CD14-positive monocyte (primary cell): ENCODE data around the gene ADAM8. TPM values are rescaled to one million over a fixed set of nuclear protein-coding genes. Genes with fewer than 3 reads are reported as not detected.

ENCODE experiments used
- DNase-seq, 3 donors: peaks; one replicate each; pipeline ENCODE4 v3.0.0-alpha.2; 2011 to 2022
- H2AFZ ChIP-seq: 2 replicates; pipeline ENCODE4 v1.6.0; 2012; ENCODE audit warnings: mild to moderate bottlenecking, low read depth, low read length, inconsistent platforms; ENCODE audit not compliant: insufficient read depth, poor library complexity, severe bottlenecking
- H3K27ac ChIP-seq, 2 donors: 1 replicate in 1 of 2; 2 replicates in 1 of 2; pipeline ENCODE4 v1.5.1; 2012 to 2013; ENCODE audit warnings: low read length in 2 of 2, control low read depth in 1 of 2, inconsistent platforms in 1 of 2, low read depth in 1 of 2, mild to moderate bottlenecking in 1 of 2
- H3K27me3 ChIP-seq, 2 donors: one replicate each; pipeline versions ENCODE4 v1.6.0 to v1.6.1; 2011 to 2013; ENCODE audit warnings: low read length in 2 of 2; ENCODE audit not compliant: control insufficient read depth in 2 of 2, insufficient read depth in 2 of 2
- H3K36me3 ChIP-seq, 2 donors: replicated peaks in 1 of 2; 1 replicate in 1 of 2; 2 replicates in 1 of 2; pipeline versions ENCODE4 v1.5.1 to v1.6.1; 2012 to 2013; ENCODE audit warnings: low read length in 2 of 2, control low read depth in 1 of 2, inconsistent platforms in 1 of 2, mild to moderate bottlenecking in 1 of 2; ENCODE audit not compliant: insufficient read depth in 2 of 2, control insufficient read depth in 1 of 2
- H3K4me1 ChIP-seq, 2 donors: 1 replicate in 1 of 2; 2 replicates in 1 of 2; pipeline versions ENCODE4 v1.5.1 to v1.6.1; 2012 to 2013; ENCODE audit warnings: low read length in 2 of 2, control low read depth in 1 of 2, inconsistent platforms in 1 of 2, mild to moderate bottlenecking in 1 of 2, moderate library complexity in 1 of 2; ENCODE audit not compliant: insufficient read depth in 2 of 2, control insufficient read depth in 1 of 2
- H3K4me2 ChIP-seq: replicated peaks from 2 replicates; pipeline ENCODE3; 2012; ENCODE audit warnings: low read length, moderate library complexity, mild to moderate bottlenecking; ENCODE audit not compliant: poor library complexity, severe bottlenecking; ENCODE audit errors: extremely low read depth
- H3K4me3 ChIP-seq, 3 experiments: fragments of 200-600 bp in 1 of 3; sonication (generic) in 1 of 3; replicated peaks in 1 of 3; 1 replicate in 2 of 3; 2 replicates in 1 of 3; pipeline ENCODE4 v1.5.1; 2011 to 2013; ENCODE audit warnings: low read length in 3 of 3, mild to moderate bottlenecking in 3 of 3, control low read depth in 2 of 3, low read depth in 2 of 3, inconsistent platforms in 1 of 3, moderate library complexity in 1 of 3
- H3K79me2 ChIP-seq: 2 replicates; pipeline ENCODE4 v1.6.0; 2012; ENCODE audit warnings: mild to moderate bottlenecking, control low read depth, inconsistent platforms, low read length, moderate library complexity; ENCODE audit not compliant: insufficient read depth
- H3K9ac ChIP-seq: 2 replicates; pipeline ENCODE4 v1.6.0; 2017; ENCODE audit warnings: low read length, mild to moderate bottlenecking; ENCODE audit not compliant: insufficient read depth, poor library complexity, severe bottlenecking
- H3K9me3 ChIP-seq, 2 donors: replicated peaks in 1 of 2; 1 replicate in 1 of 2; 2 replicates in 1 of 2; pipeline versions ENCODE4 v1.5.1 to v1.6.1; 2012 to 2013; ENCODE audit warnings: low read length in 2 of 2, control low read depth in 1 of 2; ENCODE audit not compliant: control insufficient read depth in 1 of 2, insufficient read depth in 1 of 2
- H4K20me1 ChIP-seq: 2 replicates; pipeline ENCODE4 v1.6.0; 2012; ENCODE audit warnings: mild to moderate bottlenecking, low read length, control low read depth, moderate library complexity; ENCODE audit not compliant: insufficient read depth
- H3K27ac Mint-ChIP-seq, 7 donors: one replicate each; pipeline ENCODE4 v1.8.0; 2020; ENCODE audit warnings: mild to moderate bottlenecking in 7 of 7, mixed read lengths in 7 of 7, moderate library complexity in 6 of 7, inconsistent platforms in 2 of 7
- H3K27me3 Mint-ChIP-seq, 3 donors: one replicate each; pipeline ENCODE4 v1.8.0; 2021 to 2022; ENCODE audit warnings: low read depth in 3 of 3, mild to moderate bottlenecking in 3 of 3, mixed read lengths in 3 of 3, moderate library complexity in 3 of 3, inconsistent platforms in 1 of 3
- H3K36me3 Mint-ChIP-seq, 2 donors: one replicate each; pipeline ENCODE4 v1.8.0; 2020; ENCODE audit warnings: mixed read lengths in 2 of 2, inconsistent platforms in 1 of 2, mild to moderate bottlenecking in 1 of 2
- H3K4me1 Mint-ChIP-seq: one replicate; pipeline ENCODE4 v1.8.0; 2020; ENCODE audit warnings: mild to moderate bottlenecking, mixed read lengths
- H3K4me3 Mint-ChIP-seq, 2 donors: one replicate each; pipeline ENCODE4 v1.8.0; 2020; ENCODE audit warnings: mild to moderate bottlenecking in 2 of 2, mixed read lengths in 2 of 2, moderate library complexity in 1 of 2
- H3K9me3 Mint-ChIP-seq, 7 donors: one replicate each; pipeline ENCODE4 v1.8.0; 2020 to 2022; ENCODE audit warnings: mixed read lengths in 7 of 7, mild to moderate bottlenecking in 6 of 7, moderate library complexity in 6 of 7, inconsistent platforms in 2 of 7
- CTCF ChIP-seq: fragments of 200-600 bp; IDR thresholded peaks from one replicate; pipeline ENCODE4 v1.8.0; 2022; ENCODE audit warnings: antibody characterized with exemption, mild to moderate bottlenecking
- WGBS: methylation state at CpG from one replicate; pipeline ENCODE4 v1.1.5; 2013; ENCODE audit warnings: missing lambda C conversion rate; ENCODE audit not compliant: insufficient coverage; 5-methylcytosine and 5-hydroxymethylcytosine counted together
- intact Hi-C, 2 donors: fragments of 100-400 bp; cut with micrococcal nuclease; formaldehyde crosslinking; loops; one replicate each; pipeline versions ENCODE4 v1.15.0 to v1.15.1; 2023
- polyA plus RNA-seq, 3 donors: library from polyadenylated mRNA; depleted of rRNA in 1 of 3; unstranded in 2 of 3; stranded (reverse) in 1 of 3; fragments of 300-500 nt in 2 of 3; fragments of >200 nt in 1 of 3; fragmentation: Illumina TruSeq in 2 of 3; gene quantifications; 1 replicate in 2 of 3; 2 replicates in 1 of 3; pipeline ENCODE4 v1.2.3, GENCODE V29; 2012 to 2021

Gene ADAM8
- polyA plus RNA-seq, 3 donors = 32.7 to 228 (median 72.8) TPM

GRCh38 chr10:133292919-133293809 is 16.5 kb upstream of the ADAM8 start:
- DNase-seq = peak; percentile 96 to 99 (median 96)
- H3K36me3 Mint-ChIP-seq = peaks cover 71 to 80% of the 10 kb centered on the region in 2 donors
- H3K4me1 Mint-ChIP-seq = peaks cover 25% of the 10 kb centered on the region
- intact Hi-C loops = loop anchor here (2.0 to 5.0 kb wide), 2 partner anchors 14 to 36 kb away; no protein-coding TSS in a partner anchor
- peak overlapping the region in 1 of 2 donors; percentile 21 for H3K4me3 Mint-ChIP-seq
- H3K27ac Mint-ChIP-seq = peak overlapping the region; percentile 90 to 96 (median 95)
- no peaks in the 10 kb centered on the region for H3K79me2 ChIP-seq
- H3K9me3 ChIP-seq = no peaks in the 10 kb centered on the region
- H3K9ac ChIP-seq = peak overlapping the region; percentile 75
- no peaks in the 10 kb centered on the region for H3K27me3 ChIP-seq
- H4K20me1 ChIP-seq = no peaks in the 10 kb centered on the region
- H3K36me3 ChIP-seq = peaks cover 74 to 76% of the 10 kb centered on the region in 2 donors
- no peak for TF ChIP-seq CTCF
- H3K27me3 Mint-ChIP-seq = peaks cover 0 to 4% (median 0%) of the 10 kb centered on the region in 3 donors
- H3K9me3 Mint-ChIP-seq = no peaks in the 10 kb centered on the region
- WGBS = 73% methylated on average over 30 of the region's 38 CpGs
- H3K4me2 ChIP-seq = peak overlapping the region; percentile 26
- H3K27ac ChIP-seq = peak overlapping the region; percentile 84 to 95
- H3K4me3 ChIP-seq = peak overlapping the region in 1 of 3 experiments; percentile 30
- H3K4me1 ChIP-seq = peaks cover 25 to 33% of the 10 kb centered on the region in 2 donors
- H2AFZ ChIP-seq = no peak overlapping the region

- no peak overlapping the region for H2AFZ ChIP-seq
- TF ChIP-seq CTCF = no peak
- no peaks in the 10 kb centered on the region for H3K79me2 ChIP-seq
- Mint-ChIP-seq H3K4me1 (peaks cover 24% of the 10 kb centered on the region), H3K27ac (peak overlapping the region in 3 of 7 donors; percentile 26 to 60 (median 47)), H3K9me3 (no peaks in the 10 kb centered on the region), H3K36me3 (peaks cover 70 to 80% of the 10 kb centered on the region in 2 donors), H3K4me3 (no peak overlapping the region), H3K27me3 (peaks cover 0 to 4% (median 0%) of the 10 kb centered on the region in 3 donors)
- no peak for DNase-seq
- H3K9me3 ChIP-seq = no peaks in the 10 kb centered on the region
- H4K20me1 ChIP-seq = peaks cover 13% of the 10 kb centered on the region
- H3K9ac ChIP-seq = no peak overlapping the region
- 96% methylated on average over 23 of the region's 24 CpGs for WGBS
- intact Hi-C loops = loop anchor here in 1 of 2 donors (5.0 kb wide), 1 partner anchor 32 kb away; no protein-coding TSS in a partner anchor
- H3K4me2 ChIP-seq = no peak overlapping the region
- no peak overlapping the region for H3K4me3 ChIP-seq
- H3K27me3 ChIP-seq = no peaks in the 10 kb centered on the region
- H3K27ac ChIP-seq = peak overlapping the region in 1 of 2 donors; percentile 41
- peaks cover 24 to 26% of the 10 kb centered on the region in 2 donors for H3K4me1 ChIP-seq
- peaks cover 74% of the 10 kb centered on the region in 2 donors for H3K36me3 ChIP-seq
Observed at GRCh38 chr10:133289761-133290160, 13.1 kb upstream of the ADAM8 start.
